Calu3 (cell line): ENCODE data around the gene PSMF1. TPM values are rescaled to one million over a fixed set of nuclear protein-coding genes. Genes with fewer than 3 reads are reported as not detected.
"Not testable (repeated sequence)": the region's sequence is repeated elsewhere in the genome, so short reads cannot be mapped to it uniquely, and the experiment has no call there.

Experiments used
- BruUV-seq: library from RNA; stranded (reverse); fragments of 400-500 nt; replicated peaks from 2 replicates; lab custom pipeline; 2021; lab: Mats Ljungman, UMichigan
- CTCF ChIA-PET: fragments of 300-600 bp; sonication (Branson Sonifier 250); formaldehyde crosslinking; loops from one replicate; lab custom pipeline; 2022; ENCODE audit warnings: antibody characterized with exemption; lab: Charles Lee
- DNase-seq: peaks from one replicate; pipeline ENCODE4 v3.0.0; 2022
- H3K27ac Mint-ChIP-seq: one replicate; pipeline ENCODE4 v1.8.0; 2022; ENCODE audit warnings: mixed read lengths; ENCODE audit not compliant: unreplicated experiment
- H3K27me3 Mint-ChIP-seq: one replicate; pipeline ENCODE4 v1.8.0; 2022; ENCODE audit warnings: mixed read lengths; ENCODE audit not compliant: unreplicated experiment
- H3K36me3 Mint-ChIP-seq: one replicate; pipeline ENCODE4 v1.8.0; 2022; ENCODE audit warnings: mild to moderate bottlenecking, moderate library complexity, mixed read lengths; ENCODE audit not compliant: insufficient read depth, unreplicated experiment
- H3K4me1 Mint-ChIP-seq: one replicate; pipeline ENCODE4 v1.8.0; 2022; ENCODE audit warnings: mild to moderate bottlenecking, low read depth, mixed read lengths; ENCODE audit not compliant: unreplicated experiment
- H3K4me3 Mint-ChIP-seq: one replicate; pipeline ENCODE4 v1.8.0; 2022; ENCODE audit warnings: mild to moderate bottlenecking, low read depth, moderate library complexity, mixed read lengths; ENCODE audit not compliant: unreplicated experiment
- H3K9me3 Mint-ChIP-seq: one replicate; pipeline ENCODE4 v1.8.0; 2022; ENCODE audit warnings: low read depth, mixed read lengths; ENCODE audit not compliant: unreplicated experiment
- intact Hi-C: fragments of 100-400 bp; cut with micrococcal nuclease; formaldehyde crosslinking; loops from one replicate; pipeline ENCODE4 v1.10.0; 2022; ENCODE audit not compliant: unreplicated experiment
- total RNA-seq: library from RNA; stranded (reverse); gene quantifications from 2 replicates; pipeline ENCODE4 v1.2.3, GENCODE V29; 2022
- TF ChIP-seq, protein P1 (sequence below): fragments of 200-600 bp; IDR thresholded peaks from one replicate; pipeline ENCODE4 v1.8.0; 2022; ENCODE audit warnings: antibody characterized with exemption; ENCODE audit not compliant: unreplicated experiment

PSMF1 gene
- total RNA-seq, 1 experiment from 2014 or later, result 112 TPM

DNA sequence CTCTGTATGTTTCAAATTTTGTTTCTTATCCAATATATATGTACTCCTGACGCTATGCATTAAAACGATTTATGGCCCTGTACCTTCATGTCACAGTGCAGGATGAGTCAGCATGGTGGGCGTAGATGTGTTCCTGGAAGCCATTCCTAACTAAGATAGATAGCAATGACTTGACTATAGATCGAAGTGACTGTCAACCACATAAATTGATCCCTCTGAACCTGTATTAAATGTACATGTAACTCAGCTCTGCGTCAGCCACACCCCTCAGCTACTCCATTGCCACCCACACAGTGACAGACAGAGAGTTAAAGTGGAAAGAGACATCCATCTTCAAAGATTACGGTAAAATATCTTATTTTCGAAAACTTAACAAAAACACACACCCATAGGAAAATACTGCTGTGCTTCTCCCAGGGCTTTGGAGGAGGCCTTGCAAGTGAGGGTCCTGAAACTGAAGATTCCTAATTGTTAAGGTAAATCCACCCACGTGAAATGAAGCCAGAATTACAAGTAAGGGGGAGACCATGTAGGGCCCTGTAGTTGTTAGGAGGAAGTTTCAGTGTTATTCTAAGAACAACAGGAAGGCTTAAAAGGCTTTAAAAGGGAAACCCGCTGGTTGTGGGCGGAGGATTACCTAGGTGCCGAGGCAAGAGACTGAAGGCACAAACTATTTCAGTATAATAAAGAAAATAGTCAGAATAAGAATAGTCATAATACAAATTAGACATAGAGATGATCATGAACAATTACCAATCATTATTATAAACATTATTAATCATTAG is 97.2 kb downstream of the PSMF1 start:
- no TSS peak for BruUV-seq
- intact Hi-C loops, result no loop called here
- DNase-seq, result no peak
- Mint-ChIP-seq H3K27me3 (peaks cover 74% of the 10 kb centered on the region), H3K4me1 (peaks cover 6% of the 10 kb centered on the region), H3K36me3 (no peaks in the 10 kb centered on the region), H3K4me3 (no peak overlapping the region), H3K9me3 (no peaks in the 10 kb centered on the region), H3K27ac (no peak overlapping the region)
- TF ChIP-seq, protein P1, sequence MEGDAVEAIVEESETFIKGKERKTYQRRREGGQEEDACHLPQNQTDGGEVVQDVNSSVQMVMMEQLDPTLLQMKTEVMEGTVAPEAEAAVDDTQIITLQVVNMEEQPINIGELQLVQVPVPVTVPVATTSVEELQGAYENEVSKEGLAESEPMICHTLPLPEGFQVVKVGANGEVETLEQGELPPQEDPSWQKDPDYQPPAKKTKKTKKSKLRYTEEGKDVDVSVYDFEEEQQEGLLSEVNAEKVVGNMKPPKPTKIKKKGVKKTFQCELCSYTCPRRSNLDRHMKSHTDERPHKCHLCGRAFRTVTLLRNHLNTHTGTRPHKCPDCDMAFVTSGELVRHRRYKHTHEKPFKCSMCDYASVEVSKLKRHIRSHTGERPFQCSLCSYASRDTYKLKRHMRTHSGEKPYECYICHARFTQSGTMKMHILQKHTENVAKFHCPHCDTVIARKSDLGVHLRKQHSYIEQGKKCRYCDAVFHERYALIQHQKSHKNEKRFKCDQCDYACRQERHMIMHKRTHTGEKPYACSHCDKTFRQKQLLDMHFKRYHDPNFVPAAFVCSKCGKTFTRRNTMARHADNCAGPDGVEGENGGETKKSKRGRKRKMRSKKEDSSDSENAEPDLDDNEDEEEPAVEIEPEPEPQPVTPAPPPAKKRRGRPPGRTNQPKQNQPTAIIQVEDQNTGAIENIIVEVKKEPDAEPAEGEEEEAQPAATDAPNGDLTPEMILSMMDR, result no peak
- CTCF ChIA-PET, result no interaction called here

DNA sequence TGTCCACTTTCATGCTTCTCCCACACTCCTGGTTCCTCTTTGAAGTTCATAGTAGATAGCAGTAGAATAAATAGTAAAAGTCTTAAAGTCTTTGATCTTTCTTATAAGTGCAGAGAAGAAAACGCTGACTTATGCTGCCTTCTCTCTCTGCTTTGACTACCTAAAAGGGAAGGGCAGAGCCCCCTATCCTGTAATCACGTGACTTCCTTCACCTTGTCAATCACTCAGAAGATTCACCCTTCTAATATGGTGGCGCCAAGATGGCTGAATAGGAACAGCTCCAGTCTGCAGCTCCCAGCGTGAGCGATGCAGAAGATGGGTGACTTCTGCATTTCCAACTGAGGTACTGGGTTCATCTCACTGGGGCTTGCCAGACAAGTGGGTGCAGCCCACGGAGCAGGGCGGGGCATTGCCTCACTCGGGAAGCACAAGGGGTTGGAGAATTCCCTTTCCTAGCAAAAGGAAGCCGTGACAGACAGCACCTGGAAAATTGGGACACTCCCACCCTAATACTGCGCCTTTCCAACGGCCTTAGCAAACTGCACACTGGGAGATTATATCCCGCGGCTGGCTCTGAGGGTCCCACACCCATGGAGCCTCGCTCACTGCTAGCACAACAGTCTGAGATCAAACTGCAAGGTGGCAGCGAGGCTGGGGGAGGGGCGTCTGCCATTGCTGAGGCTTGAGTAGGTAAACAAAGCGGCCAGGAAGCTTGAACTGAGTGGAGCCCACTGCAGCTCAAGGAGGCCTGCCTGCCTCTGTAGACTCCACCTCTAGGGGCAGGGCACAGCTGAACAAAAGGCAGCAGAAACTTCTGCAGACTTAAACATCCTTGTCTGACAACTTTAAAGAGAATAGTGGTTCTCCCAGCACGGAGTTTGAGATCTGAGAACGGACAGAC is 98.4 kb downstream of the PSMF1 start:
- CTCF ChIA-PET, H3K4me1 Mint-ChIP-seq, intact Hi-C loops, DNase-seq, BruUV-seq, H3K36me3 Mint-ChIP-seq, H3K4me3 Mint-ChIP-seq, H3K27ac Mint-ChIP-seq, H3K9me3 Mint-ChIP-seq: not testable (repeated sequence)
- H3K27me3 Mint-ChIP-seq, result peaks cover 74% of the 10 kb centered on the region

Other genes starting within 250 kb of the PSMF1 start
- gene ANGPT4, start 202.3 kb upstream of the PSMF1 start, total RNA-seq, result not detected in 2 replicates
- not detected in 2 replicates for gene RSPO4, start 116.3 kb upstream of the PSMF1 start, total RNA-seq
- gene TMEM74B, start 66.4 kb downstream of the PSMF1 start, total RNA-seq, result 0.54 and 0.83 TPM in 2 replicates
- gene C20orf202, start 84.9 kb downstream of the PSMF1 start, total RNA-seq, result 0.22 TPM in 1 of 2 replicates, not detected in the other
- not detected in 2 replicates for gene RAD21L1, start 107.4 kb downstream of the PSMF1 start, total RNA-seq
- gene SNPH, start 147.7 kb downstream of the PSMF1 start, total RNA-seq, result 2.0 and 2.4 TPM in 2 replicates
- 8.2 and 18.9 TPM in 2 replicates for gene SDCBP2, start 210.5 kb downstream of the PSMF1 start, total RNA-seq